ENCODE measurements around the gene PARP4. TPM values are rescaled to one million over a fixed set of nuclear protein-coding genes. Genes with fewer than 3 reads are reported as not detected.

Gene PARP4
- total and polyA plus RNA-seq, 2 donors (not counting 3 experiments of a cell fraction or from before 2014, with no cell fraction given) = 37.1 to 71.7 TPM

GRCh38 chr13:24505756-24506155 lies 6.8 kb downstream of the PARP4 start:
- dilution Hi-C loops (cut with MboI; ENCODE audit: extremely low pct_ligation_motif_present, low sequenced_read_pairs) (no loop called here), intact Hi-C loops (cut with micrococcal nuclease) (loop anchor here (5.0 kb wide), 1 partner anchor 797 kb away; the partner anchor contains the start of gene NUP58)
- H3K27ac ChIP-seq (ENCODE audit: insufficient read depth, low read depth, low read length) = no peak overlapping the region
- CTCF ChIA-PET = no interaction called here
- H3K9me1 ChIP-seq (replicated peaks; ENCODE audit: control insufficient read depth, extremely low read depth, insufficient read depth, low read length) = no peaks in the 10 kb centered on the region
- no peak for DNase-seq (ENCODE audit: low read depth, low spot score)
- H2AFZ ChIP-seq (ENCODE audit: low read depth, low read length) = no peak overlapping the region
- H3K36me3 ChIP-seq (ENCODE audit: control insufficient read depth in 2 of 2, extremely low read depth in 1 of 2, insufficient read depth in 2 of 2, low read length in 2 of 2) = peaks cover 0 to 6% of the 10 kb centered on the region in 2 experiments
- no peaks in the 10 kb centered on the region for H3K27me3 ChIP-seq (ENCODE audit: control insufficient read depth in 2 of 2, insufficient read depth in 2 of 2, low read length in 2 of 2)
- H3K4me1 ChIP-seq (ENCODE audit: control insufficient read depth, extremely low read depth, insufficient read depth, low read length) = peaks cover 29% of the 10 kb centered on the region
- no peak for FAIRE-seq
- no peak overlapping the region for H3K4me2 ChIP-seq (ENCODE audit: insufficient read depth, low read length)
- BruUV-seq (replicated peaks) = no TSS peak
- TF ChIP-seq, protein P1, sequence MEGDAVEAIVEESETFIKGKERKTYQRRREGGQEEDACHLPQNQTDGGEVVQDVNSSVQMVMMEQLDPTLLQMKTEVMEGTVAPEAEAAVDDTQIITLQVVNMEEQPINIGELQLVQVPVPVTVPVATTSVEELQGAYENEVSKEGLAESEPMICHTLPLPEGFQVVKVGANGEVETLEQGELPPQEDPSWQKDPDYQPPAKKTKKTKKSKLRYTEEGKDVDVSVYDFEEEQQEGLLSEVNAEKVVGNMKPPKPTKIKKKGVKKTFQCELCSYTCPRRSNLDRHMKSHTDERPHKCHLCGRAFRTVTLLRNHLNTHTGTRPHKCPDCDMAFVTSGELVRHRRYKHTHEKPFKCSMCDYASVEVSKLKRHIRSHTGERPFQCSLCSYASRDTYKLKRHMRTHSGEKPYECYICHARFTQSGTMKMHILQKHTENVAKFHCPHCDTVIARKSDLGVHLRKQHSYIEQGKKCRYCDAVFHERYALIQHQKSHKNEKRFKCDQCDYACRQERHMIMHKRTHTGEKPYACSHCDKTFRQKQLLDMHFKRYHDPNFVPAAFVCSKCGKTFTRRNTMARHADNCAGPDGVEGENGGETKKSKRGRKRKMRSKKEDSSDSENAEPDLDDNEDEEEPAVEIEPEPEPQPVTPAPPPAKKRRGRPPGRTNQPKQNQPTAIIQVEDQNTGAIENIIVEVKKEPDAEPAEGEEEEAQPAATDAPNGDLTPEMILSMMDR (IDR thresholded peaks at IDR 0.05; ENCODE audit: extremely low read depth in 1 of 2, insufficient read depth in 1 of 2, low read depth in 1 of 2, low read length in 2 of 2) = no peak
- TF ChIP-seq POLR2AphosphoS5 (IDR thresholded peaks at IDR 0.05; ENCODE audit: insufficient read depth, low read depth, low read length) (no peak), POLR2A (IDR thresholded peaks at IDR 0.05; ENCODE audit: low read depth, low read length) (no peak), EZH2 (IDR thresholded peaks at IDR 0.05; ENCODE audit: borderline replicate concordance, low read depth, low read length, severe bottlenecking) (no peak), JUN (IDR thresholded peaks at IDR 0.05; ENCODE audit: borderline replicate concordance, insufficient read depth, insufficient read length, low read depth) (no peak), GATA2 (IDR thresholded peaks at IDR 0.05; ENCODE audit: insufficient read depth, insufficient read length, low read depth, low read length) (no peak), MAX (IDR thresholded peaks at IDR 0.05; ENCODE audit: insufficient read depth, insufficient read length) (no peak), MYC (IDR thresholded peaks at IDR 0.05; ENCODE audit: low read depth, low read length) (no peak), FOS (IDR thresholded peaks at IDR 0.05; ENCODE audit: borderline replicate concordance, insufficient read depth, low read length) (no peak)
- no peak overlapping the region for H3K9ac ChIP-seq (replicated peaks; ENCODE audit: extremely low read depth, insufficient read depth, low read length)
- no peaks in the 10 kb centered on the region for H3K9me3 ChIP-seq (replicated peaks; ENCODE audit: control insufficient read depth, insufficient read depth, low read length)
- no peak overlapping the region for H3K4me3 ChIP-seq (replicated peaks in 1 of 3; ENCODE audit: insufficient read depth in 1 of 3, low read depth in 1 of 3, low read length in 3 of 3)
- POLR2A ChIA-PET = no interaction called here
- H4K20me1 ChIP-seq (replicated peaks; ENCODE audit: control insufficient read depth, extremely low read depth, insufficient read depth, low read length) = no peaks in the 10 kb centered on the region
- H3K79me2 ChIP-seq (ENCODE audit: control insufficient read depth, insufficient read depth, low read length) = peaks cover 74% of the 10 kb centered on the region

Data from endothelial cell of umbilical vein (primary cell).